ENCODE data around the gene ARID3B. TPM values are rescaled to one million over a fixed set of nuclear protein-coding genes. Genes with fewer than 3 reads are reported as not detected.

ARID3B gene
- total and polyA plus RNA-seq, 2 of the 13 experiments (the other 11 are each of a cell fraction or from before 2014, with no cell fraction given): 5.3 to 12.8 TPM

DNA sequence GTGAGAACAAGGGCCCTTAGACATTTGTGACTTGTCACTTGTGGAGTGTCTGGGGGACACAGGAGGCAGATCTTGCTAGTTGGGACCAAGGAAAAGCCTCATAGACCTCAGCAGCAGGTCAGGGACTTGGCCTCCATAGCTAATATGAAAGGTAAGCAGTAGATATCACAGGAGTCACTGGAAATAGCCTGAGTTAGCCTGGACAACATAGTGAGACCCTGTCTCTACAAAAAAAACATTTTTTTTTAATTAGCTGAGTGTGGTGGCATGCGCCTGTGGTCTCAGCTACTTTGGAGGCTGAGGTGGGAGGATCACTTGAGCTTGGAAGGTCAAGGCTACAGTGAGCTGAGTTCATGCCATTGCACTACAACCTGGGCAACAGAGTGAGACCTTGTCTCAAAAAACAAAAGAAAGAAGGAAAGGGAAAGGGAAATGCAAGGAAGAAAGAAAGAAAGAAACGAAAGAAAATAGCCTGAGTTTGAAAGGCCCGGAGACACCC lies 37.5 kb downstream of the ARID3B start (continued):
- TF ChIP-seq, protein P1, sequence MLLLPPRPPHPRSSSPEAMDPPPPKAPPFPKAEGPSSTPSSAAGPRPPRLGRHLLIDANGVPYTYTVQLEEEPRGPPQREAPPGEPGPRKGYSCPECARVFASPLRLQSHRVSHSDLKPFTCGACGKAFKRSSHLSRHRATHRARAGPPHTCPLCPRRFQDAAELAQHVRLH (CRISPR knock-in tag; IDR thresholded peaks at IDR 0.05; ENCODE audit: borderline replicate concordance, low read depth): no peak
- TF ChIP-seq, protein P2, sequence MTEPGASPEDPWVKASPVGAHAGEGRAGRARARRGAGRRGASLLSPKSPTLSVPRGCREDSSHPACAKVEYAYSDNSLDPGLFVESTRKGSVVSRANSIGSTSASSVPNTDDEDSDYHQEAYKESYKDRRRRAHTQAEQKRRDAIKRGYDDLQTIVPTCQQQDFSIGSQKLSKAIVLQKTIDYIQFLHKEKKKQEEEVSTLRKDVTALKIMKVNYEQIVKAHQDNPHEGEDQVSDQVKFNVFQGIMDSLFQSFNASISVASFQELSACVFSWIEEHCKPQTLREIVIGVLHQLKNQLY (CRISPR knock-in tag; IDR thresholded peaks at IDR 0.05): no peak
- TF ChIP-seq ZNF605 (CRISPR knock-in tag; IDR thresholded peaks at IDR 0.05) (no peak), ZFP62 (CRISPR knock-in tag; IDR thresholded peaks at IDR 0.05) (no peak), DPF2 (CRISPR knock-in tag; IDR thresholded peaks at IDR 0.05; ENCODE audit: borderline replicate concordance, low read depth) (no peak), RFXANK (CRISPR knock-in tag; IDR thresholded peaks at IDR 0.05) (no peak), ZNF329 (CRISPR knock-in tag; IDR thresholded peaks at IDR 0.05; ENCODE audit: low read depth) (no peak), ZC3H13 (CRISPR knock-in tag; IDR thresholded peaks at IDR 0.05) (no peak)
- TF ChIP-seq, protein P3, sequence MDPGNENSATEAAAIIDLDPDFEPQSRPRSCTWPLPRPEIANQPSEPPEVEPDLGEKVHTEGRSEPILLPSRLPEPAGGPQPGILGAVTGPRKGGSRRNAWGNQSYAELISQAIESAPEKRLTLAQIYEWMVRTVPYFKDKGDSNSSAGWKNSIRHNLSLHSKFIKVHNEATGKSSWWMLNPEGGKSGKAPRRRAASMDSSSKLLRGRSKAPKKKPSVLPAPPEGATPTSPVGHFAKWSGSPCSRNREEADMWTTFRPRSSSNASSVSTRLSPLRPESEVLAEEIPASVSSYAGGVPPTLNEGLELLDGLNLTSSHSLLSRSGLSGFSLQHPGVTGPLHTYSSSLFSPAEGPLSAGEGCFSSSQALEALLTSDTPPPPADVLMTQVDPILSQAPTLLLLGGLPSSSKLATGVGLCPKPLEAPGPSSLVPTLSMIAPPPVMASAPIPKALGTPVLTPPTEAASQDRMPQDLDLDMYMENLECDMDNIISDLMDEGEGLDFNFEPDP (CRISPR knock-in tag; conservative IDR thresholded peaks at IDR 0.05): no peak

DNA sequence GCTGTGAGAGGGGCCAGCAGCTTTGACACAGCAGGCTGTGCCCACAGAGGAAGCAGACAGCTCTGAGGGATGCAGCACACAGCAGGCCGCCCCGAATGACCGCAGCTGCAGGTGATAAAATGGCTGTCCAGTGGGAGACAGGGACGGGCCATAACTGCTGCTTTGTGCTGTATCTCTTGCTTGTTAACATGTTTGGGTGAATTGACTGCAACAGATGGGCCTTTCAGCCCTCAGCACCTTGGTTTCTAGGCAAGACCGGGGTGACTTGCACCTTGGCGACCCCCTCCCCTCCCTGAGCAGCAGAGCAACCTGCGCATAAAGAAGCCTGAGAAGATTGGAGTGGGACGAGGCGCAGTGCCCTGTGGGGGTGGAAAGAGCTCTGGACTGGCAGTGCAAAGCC lies 38.0 kb downstream of the ARID3B start:
- TF ChIP-seq RAD21 (CRISPR knock-in tag; IDR thresholded peaks at IDR 0.05): no peak
- TF ChIP-seq PLRG1 (conservative IDR thresholded peaks at IDR 0.05): no peak
- TF ChIP-seq SYNCRIP (IDR thresholded peaks at IDR 0.05; ENCODE audit: insufficient read depth, low read depth, low read length): no peak

More for the DNA sequence above, 38.0 kb downstream of the ARID3B start:
- ChIA-PET POLR2A (interaction anchor here (2.0 kb wide), 1 partner anchor 19 kb away, joined by 6 read pairs; no protein-coding TSS in a partner anchor), CTCF (ENCODE audit: low intra/inter-chr PET ratio, low total read pairs) (no interaction called here)
- no peak overlapping the region for H3K4me2 ChIP-seq (ENCODE audit: low read depth, low read length)
- no peak overlapping the region for H2AFZ ChIP-seq (ENCODE audit: low read length)
- no peaks in the 10 kb centered on the region for H3K27me3 ChIP-seq (ENCODE audit: control insufficient read depth in 1 of 2, insufficient read depth in 2 of 2, low read length in 2 of 2)
- DNase-seq (ENCODE audit: low spot score) (no peak), ATAC-seq (no peak), FAIRE-seq (no peak)
- no peaks in the 10 kb centered on the region for H3K4me1 ChIP-seq (ENCODE audit: insufficient read depth, low read length)
- H3K4me3 ChIP-seq (replicated peaks in 1 of 3; ENCODE audit: insufficient read depth in 1 of 3, low read depth in 2 of 3, low read length in 3 of 3): no peak overlapping the region
- WGBS (ENCODE audit: low lambda C conversion rate): 97% methylated on average over 8 of the region's 9 CpGs
- no peaks in the 10 kb centered on the region for H3K9me3 ChIP-seq (ENCODE audit: low read length)
- BruUV-seq (replicated peaks): no TSS peak
- no peaks in the 10 kb centered on the region for H4K20me1 ChIP-seq (ENCODE audit: insufficient read depth, low read length)
- H3K36me3 ChIP-seq (replicated peaks in 1 of 2; ENCODE audit: control insufficient read depth in 1 of 2, insufficient read depth in 2 of 2, low read length in 2 of 2): peaks cover 8 to 23% of the 10 kb centered on the region in 2 experiments; a peak in 4 of 5 replicates
- in situ Hi-C loops (cut with HindIII; ENCODE audit: extremely low pct_ligation_motif_present, low pct_unique_long_range_greater_than_20kb): no loop called here
- no peak overlapping the region for H3K9ac ChIP-seq (ENCODE audit: insufficient read depth, low read depth, low read length)
- H3K27ac ChIP-seq (ENCODE audit: extremely low read length, insufficient read depth, low read length): no peak overlapping the region
- intact Hi-C loops (cut with micrococcal nuclease; ENCODE audit: unreplicated experiment): no loop called here
- H3K79me2 ChIP-seq (ENCODE audit: insufficient read depth, low read length): no peaks in the 10 kb centered on the region

Data from HepG2 (cell line).